ENCODE results near the gene IL22RA1.
A peak's percentile ranks its signal among the peaks of the same experiment; 100 is the strongest.

IL22RA1 gene

DNA sequence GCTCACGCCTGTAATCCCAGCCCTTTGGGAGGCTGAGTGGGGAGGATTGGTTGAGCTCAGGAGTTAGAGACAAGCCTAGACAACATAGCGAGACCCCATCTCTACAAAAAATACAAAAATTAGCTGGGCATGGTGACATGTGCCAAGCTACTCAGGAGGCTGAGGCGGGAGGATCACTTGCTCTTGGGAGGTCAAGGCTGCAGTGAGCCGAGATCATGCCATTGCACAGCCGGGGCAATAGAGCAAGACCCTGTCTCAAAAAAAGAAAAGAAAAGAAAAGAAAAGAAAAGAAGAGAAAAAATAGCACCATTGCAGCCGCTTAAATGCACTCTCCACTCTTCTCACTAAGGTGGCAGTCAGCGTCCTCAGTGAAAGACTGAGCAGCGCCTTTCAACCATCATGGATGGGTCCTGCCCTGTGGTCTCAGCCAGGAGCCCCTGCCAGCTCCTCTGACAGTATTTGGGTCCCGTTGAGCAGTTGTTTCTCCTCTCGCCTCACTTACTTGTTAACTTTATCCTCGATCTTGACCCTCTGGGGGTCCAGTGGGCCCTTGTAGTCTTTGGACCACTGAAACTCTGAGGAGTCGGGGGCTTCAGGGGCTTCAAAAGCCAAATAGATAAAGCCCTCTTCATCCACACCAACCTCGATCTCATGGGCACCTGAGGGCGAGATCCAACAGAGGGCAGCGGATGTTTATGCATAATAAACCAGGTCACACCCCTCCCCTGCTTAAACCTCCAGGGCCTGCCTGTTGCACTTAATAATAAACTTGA is 67.9 kb downstream of the IL22RA1 start:
- DNase-seq (ENCODE audit: low spot score), result no peak

DNA sequence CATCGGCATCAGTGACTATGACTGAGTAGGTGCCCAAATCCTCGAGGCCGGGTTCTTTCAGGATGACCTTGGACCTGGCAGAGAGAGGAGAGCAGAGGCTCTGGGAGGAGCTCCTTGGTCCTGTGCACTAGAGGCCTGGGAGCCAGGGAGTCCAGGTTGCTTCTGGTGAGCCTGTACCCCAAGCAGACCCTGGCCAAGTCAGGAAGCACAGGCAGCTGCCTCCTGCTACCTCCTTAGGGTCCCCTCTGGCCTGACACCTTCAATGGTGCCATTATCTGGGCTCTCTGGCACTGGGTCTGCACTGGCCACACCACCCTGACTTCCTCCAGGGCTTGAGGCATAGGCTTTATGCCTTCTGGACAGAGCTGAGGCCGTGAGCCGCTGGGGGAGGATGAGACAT is 68.7 kb downstream of the IL22RA1 start:
- no peak for DNase-seq (ENCODE audit: low spot score)

DNA sequence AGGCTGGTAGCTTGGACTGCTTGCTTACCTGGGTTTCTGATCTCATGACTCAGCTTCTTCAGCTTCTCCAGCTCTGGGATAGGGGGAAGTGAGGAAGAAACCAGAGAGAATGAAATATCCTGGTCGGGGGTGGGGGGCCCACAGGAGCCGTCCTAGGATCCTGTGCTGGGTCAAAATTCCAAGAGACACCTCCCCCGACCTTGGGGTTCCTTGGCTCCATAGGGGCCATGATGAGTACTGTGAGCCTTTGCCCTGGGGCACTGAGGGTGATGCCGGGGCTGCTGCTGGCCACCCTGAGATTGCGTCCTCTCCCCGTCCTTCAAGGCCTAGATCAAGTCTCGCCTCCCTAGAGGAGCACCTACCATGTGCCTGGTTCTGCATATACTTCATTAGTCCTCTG is 71.0 kb downstream of the IL22RA1 start:
- no peak for DNase-seq (ENCODE audit: low spot score)

DNA sequence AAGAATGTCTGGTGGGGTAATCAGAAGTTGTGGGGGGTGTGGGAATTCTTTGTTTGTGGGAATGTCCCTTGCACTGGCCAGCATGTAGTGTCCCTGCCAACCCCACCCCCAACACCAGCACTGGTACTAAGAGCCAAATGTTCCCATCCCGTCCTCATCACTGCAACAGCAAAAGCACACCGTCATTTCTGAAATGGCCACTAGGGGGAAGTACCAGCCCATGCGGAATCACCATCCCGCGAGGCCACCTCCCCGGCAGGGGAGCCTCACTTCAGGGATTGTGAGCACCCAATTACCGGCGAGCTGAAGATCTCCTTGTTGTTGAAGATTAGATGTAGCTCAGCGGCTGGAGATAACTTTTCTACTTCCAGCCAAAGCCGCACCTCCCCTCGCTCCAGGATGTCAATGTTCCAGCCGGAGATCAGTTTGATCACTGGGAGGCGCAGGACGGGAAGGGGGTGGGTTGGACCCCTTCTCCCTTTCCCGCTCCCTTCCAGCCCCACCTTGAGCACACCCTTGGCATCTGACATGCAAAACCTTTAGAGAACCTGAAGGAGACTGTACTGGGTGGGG is 72.0 kb downstream of the IL22RA1 start:
- DNase-seq (ENCODE audit: low spot score), result peak; percentile 87

DNA sequence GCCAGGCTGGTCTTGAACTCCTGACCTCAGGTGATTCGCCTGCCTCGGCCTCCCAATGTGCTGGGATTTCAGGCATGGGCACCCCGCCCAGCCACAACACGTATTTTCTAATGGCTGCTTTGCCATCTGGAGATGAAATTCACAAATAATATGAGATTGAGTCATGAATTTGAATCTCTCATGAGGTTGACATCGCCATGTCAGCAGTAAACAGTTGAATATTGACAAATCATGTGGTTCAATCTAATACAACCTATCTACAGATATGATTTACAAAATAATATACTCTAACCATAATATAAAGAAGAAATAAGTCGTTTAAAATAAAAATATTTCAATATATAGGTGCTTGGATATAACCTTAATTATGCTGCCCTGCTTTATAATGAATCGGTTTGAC is 73.1 kb downstream of the IL22RA1 start:
- no peak for DNase-seq (ENCODE audit: low spot score)

Measured in D341Med (cell line).